NCI-H2107 treated with DMSO at 0.1 percent for 48 hours (cell line): Measurements from ENCODE around the gene FHIT.

Experiments
- DNase-seq: peaks from one replicate; lab custom pipeline; 2025; ENCODE audit not compliant: unreplicated experiment; lab: John Stamatoyannopoulos, UW

FHIT gene

DNA sequence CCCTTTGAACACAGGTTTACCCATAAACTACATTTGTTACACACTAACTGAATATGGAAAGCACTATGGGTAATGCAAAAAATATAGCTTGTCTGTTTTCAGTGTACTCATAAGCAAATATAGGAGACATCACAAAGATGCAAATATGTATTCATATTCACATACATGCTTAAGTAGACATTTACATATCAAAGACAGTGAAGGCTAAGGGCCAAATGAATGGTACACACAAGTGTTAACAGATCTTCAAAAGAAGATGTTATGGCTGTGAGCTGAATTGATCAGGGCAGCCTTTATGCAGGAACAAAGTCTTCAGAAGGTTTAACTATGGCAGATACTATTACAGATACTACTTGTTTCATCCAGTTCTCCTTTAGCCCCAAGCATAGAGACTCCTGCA is 384.1 kb downstream of the FHIT start:
- DNase-seq, result no peak

DNA sequence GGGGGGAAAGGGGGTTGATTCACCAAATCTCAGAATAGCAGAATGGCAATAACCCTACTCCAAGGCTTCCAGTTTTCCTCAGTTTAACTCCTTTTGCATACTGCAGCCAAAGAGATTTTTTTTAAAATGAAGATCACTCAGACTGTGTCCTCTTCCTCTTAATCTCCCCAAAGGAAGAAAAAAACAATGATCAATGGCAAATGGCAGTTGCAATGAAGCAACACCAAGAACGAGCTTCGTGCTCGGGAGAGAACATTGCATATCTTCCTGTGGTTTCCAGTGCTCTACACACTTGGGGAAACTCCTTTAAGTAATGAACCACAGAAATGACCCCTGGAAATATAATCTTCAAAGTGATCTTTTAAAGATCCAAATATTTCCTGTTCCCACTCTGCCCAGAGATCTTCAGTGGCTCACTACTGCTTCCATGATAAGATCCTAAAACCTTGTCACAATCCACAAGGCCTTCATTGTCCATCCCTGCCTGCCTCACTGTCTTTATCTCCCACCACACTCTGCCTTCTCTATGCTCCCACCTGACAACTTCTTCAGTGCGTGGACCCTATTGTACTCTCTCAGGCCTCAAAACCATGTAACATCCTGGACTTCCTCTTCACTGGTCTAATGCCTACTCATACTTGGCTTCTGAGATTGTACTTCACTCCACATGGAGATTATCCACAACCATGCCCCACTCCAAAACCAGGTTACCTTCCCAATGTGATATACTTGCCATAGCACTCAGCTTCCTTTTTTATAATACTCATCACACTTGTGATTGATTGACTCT is 394.8 kb downstream of the FHIT start:
- DNase-seq, result no peak

DNA sequence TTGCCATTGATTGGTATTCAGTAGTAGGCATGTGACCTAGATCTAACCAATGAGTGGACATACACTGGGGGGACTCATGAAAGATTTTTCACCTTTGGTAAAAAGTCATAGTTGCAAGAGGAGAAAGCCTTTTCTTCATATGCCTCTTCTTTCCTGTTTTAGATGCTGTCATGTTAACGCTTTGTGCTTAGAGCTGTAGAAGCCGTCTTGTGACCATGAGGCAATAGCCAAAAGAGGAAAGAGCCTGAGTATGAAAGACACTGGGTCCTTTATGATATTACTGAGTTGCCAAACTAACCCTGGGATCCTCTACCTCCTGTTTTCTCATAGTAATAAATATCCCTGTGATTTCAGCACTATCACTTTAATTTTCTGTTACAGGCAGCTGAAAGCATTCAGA is 396.0 kb downstream of the FHIT start:
- DNase-seq, result no peak

DNA sequence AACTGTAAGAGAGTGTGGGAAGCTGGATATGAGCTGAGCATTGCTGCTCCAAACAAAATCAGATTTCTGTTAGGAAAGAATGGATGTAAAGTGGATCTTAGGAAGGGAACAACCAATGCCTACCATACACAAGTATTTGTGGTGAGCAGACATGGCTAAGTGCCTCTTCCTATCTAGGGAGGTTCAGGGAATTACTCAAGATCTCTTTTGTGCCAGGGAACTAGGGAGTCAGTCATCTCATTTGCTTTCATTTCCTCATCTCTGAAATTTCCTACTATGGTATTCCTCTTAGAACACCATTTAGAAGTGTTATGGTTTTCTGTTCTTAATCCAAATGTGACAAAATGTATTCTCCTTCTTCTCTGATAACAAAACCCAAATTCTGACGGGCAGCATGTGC is 396.5 kb downstream of the FHIT start:
- no peak for DNase-seq

GRCh38 chr3:60847791-60848190 is 403.5 kb downstream of the FHIT start:
- no peak for DNase-seq

DNA sequence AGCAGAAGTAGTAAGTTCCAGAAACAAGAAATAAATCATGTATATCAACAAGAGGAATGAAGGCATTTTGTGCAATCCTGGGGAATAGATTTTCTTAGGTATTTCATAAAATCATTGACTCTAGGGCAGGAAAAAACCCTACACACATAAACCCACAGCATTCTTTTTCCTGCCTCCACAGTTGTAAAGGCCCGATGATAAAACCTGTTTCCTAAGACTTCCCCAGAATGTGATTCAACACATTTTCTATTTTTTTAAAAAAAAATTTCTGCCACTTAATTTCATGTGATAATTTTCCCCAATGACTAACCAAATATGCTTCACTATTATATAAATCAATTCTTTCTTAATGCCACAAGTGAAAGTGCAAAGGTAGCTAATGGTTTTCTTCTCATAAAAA is 407.0 kb downstream of the FHIT start:
- no peak for DNase-seq

DNA sequence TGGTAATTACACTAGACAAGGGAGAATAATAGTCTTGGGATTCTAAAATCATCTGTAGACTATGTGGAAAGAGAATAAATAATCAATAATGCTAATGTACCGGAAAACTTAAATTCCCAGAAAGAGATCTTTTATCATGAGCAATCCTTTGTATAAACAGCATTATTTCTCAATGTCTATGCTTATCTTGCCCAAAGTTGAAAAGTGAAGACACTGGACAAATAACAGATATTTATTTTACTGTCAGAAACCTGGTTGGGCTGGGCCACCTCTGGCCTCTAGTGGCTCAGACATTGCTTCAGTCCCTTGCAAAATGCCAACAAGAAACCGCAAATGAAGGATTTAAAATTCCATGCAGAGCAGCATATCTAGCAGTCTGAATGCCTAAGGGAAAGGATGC is 409.9 kb downstream of the FHIT start:
- no peak for DNase-seq

GRCh38 chr3:60839246-60839645 is 412.0 kb downstream of the FHIT start:
- DNase-seq, result no peak

DNA sequence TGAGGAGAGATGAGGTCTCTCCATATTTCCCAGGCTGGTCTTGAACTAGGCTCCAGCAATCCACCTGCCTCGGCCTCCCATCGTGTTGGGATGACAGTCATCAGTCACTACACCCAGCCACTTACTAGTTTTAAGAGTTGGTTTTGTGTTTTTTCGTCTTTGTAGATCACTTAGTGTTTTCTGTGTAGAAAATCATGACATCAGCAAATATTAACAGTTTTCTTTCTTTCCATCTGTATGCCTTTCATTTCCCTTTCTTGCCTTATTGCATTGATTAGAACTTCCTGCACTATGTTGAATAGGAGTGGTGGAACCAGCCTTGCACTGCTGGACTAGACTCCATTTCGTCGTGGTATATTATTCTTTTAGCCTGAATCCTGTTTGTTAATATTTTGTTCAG is 415.5 kb downstream of the FHIT start:
- no peak for DNase-seq

DNA sequence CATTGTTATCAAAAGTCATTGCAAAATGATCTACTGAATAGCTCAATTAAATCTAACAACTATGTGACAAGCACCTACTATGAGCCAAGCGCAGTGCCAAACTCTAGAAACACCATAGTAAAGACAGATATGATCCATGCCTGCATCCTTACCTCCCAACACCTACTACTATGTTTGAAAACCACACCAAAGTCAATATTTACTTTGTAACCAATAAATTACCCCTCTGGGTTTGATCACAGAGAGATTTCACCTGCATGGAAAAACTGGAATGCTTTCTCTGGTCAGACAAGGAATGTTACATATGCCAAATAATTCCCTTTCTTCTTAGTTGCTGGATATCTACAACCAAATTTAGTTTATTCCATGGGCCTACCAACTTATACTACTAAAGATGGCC is 422.2 kb downstream of the FHIT start:
- no peak for DNase-seq

DNA sequence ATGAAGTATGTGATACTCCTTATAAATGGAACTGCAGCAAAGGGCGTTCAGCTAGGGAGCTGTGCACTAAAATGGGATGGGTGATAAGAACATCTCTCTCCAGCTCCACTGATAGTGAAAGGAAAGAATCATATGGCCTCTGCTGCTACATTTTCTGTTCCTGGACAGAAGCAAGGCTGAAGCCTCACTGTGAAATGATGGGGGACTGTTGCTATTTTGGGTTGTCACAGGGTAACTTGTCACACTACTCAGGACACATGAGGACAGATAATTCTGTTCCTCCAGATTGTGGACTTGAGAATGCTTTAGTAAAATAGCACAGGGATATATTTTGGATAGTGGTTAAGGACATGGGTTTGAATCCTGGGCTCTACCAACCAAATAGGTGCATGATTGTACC is 423.6 kb downstream of the FHIT start:
- DNase-seq, result no peak

DNA sequence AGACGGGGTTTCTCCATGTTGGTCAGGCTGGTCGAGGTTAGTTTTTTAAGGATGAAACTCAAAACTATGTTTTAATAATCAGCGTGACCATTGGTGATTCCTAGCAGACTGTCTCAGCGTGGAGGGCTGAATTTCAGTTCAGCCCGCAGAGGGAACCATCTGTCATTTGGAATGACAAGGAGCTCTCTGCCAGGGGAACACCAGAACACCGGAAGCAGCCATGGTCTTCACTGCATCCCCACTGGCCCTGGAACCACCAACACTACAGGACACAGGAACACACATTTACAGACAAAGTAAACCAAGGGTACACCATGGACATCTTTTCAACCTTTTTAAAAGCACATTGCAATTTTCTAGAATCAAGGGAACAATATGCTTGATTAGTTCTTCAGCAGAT is 424.7 kb downstream of the FHIT start:
- DNase-seq, result no peak

DNA sequence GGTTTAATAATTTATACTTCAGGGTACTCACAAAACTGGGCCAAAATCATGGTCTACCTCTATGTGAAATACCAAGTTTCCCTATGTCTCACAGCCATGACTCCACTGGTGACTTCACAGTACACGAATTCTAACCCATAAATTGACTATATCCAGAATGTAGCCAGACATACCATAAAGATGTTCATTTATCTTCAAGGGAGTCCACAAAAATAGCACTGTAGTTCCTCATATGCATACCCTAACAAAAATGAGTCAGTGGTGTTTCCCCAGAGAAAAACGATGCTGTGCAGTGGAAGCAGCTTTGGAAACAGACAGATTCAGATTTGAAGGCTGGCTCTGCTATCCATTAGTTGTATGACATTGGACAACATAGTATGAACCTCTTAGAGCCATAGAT is 438.8 kb downstream of the FHIT start:
- no peak for DNase-seq

GRCh38 chr3:60810881-60811280 is 440.4 kb downstream of the FHIT start:
- DNase-seq, result no peak

- DNase-seq, result no peak
Observed at GRCh38 chr3:60809857-60810610, 441.2 kb downstream of the FHIT start.

DNA sequence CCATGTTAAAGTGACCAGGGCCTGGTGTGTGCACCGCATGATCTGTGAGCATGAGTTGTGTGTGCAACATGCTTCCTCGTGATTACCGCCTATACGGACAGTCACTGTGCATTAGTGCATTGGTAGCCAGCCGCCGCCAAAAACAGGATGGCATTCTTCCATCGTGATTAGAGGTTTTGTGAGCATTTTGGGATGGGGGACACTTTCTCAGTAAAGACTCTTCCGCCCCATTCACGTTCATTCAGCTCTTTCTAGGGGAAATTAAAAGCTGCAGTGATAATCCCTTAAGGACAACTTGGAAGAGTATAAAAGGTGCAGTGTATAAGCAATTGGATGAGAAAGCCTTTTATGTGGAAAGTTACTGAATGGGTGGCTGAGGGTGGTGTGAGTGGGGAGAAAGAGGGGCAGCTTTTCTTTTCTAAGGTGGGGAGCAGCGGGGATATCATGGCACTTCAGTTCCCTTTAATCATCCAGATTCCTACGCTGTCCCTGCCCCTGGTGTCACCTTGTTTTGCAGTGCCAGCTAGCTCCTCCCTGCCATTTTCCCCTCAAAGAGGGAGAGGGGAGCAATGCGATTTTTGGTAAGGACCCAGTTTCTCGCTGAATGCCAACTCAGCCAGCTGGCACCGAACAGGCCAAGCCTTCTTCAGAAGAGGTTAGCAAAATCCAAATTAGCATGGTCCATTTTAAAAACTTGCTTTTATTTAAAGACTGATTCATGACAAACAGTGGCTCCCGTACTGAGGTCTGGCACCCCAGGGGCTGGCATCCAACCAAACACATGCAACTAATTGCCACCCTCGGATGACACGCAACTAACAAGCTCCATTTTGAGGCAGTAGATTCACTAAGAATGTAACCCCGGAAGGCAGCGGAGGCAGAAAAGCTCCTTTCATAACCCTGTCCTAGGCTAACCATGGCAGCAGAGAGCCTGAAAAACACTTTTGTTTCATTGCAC is 447.8 kb downstream of the FHIT start:
- no peak for DNase-seq

DNA sequence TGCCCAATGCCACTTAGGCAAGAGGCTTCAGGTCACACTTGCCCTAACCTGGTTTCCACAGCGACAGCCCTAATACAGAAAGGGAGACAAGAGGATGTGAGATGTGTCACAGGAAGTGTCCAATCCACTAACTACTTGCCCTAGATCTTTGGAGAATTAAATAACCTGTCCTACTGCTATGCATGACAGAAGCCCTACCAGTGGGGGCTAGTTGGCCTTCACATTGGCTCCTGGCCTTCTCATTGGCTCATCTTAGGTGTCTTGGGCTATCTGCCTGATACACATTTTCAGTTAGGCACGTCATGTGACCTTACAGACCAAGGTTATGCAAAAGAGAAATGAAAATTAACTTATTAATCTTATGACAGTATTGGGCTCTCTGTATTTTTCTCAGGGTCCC is 449.9 kb downstream of the FHIT start:
- DNase-seq, result no peak

DNA sequence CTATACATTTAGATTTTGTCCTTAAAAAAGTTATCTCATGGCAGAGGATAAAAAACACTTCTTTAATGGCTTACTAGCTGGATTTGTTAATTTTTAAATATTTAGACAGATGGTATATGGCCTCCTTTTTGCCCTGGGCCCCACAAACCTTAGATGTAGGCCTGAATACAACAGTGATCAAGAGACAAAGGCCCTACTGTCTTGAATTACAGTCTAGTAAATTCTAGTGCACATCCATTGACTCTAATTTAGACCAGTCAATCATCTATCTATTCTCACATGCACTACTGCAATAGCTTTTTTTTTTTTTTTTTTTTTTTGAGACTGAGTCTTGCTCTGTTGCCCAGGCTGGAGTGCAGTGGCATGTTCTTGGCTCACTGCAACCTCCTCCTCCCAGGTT is 452.8 kb downstream of the FHIT start:
- no peak for DNase-seq

GRCh38 chr3:60792249-60792852 is 458.9 kb downstream of the FHIT start:
- DNase-seq, result no peak

DNA sequence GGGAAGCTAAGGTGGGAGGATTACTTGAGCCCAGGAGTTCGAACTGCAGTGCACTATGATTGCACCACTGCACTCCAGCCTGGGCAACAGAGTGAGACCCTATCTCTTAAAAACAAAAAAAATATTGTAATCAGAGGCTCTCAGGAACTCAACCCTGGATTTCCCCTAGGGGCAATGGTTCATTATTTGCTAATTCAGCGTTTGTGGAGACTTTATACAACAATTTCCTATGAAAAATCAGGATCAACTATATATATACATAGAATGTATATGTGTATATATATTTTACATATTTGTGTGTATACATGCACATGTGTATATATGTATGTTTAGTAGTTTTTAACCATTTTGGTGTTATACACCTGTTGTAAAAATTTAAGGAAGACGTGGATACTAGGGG is 463.1 kb downstream of the FHIT start:
- no peak for DNase-seq

GRCh38 chr3:60781935-60782334 is 469.3 kb downstream of the FHIT start:
- DNase-seq, result no peak
